Measurements from ENCODE around the gene JPT2.
"Not testable (repeated sequence)": the region's sequence is repeated elsewhere in the genome, so short reads cannot be mapped to it uniquely, and the experiment has no call there.

Gene JPT2

DNA sequence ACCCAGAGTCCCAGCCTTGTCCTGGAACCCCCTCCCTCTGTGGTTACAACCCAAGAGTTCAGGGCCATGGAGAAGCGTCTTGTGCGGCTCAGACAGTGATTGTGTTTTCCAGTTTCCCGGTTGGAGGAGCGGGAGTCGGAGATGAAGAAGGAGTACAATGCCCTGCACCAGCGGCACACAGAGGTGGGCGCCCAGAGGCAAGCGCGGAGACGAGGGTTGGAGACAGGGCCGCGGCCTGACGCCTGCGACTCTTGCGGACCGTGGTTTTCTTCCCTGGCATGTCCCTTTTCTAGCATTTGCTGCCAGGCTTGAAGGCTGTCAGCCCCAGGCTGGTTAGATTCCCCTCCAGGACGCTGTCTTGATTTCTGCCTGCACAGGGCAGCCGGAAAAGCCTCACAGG lies 50.9 kb downstream of the JPT2 start:
- Histone ChIP-seq H2BK5ac (ENCODE audit: low read length) (no peak overlapping the region), H3K36me3 (ENCODE audit: control insufficient read depth, insufficient read depth, low read length) (peaks cover 2% of the 10 kb centered on the region), H3K27ac (ENCODE audit: low read depth, low read length) (no peak overlapping the region), H3K27me3 (ENCODE audit: insufficient read depth, low read length, poor library complexity) (no peaks in the 10 kb centered on the region), H2BK15ac (replicated peaks; ENCODE audit: low read depth) (no peak overlapping the region), H3K79me2 (ENCODE audit: control insufficient read depth, insufficient read depth, low read length) (no peaks in the 10 kb centered on the region), H3K23ac (ENCODE audit: low read length) (no peak overlapping the region), H2AK5ac (ENCODE audit: low read length) (no peak overlapping the region), H3K4me2 (ENCODE audit: low read length) (no peak overlapping the region), H3K9ac (ENCODE audit: low read length) (no peak overlapping the region), H3K4me1 (ENCODE audit: control insufficient read depth, low read depth, low read length) (no peaks in the 10 kb centered on the region), H3K18ac (ENCODE audit: low read length) (no peak overlapping the region), H3K79me1 (ENCODE audit: low read length) (no peaks in the 10 kb centered on the region), H4K8ac (ENCODE audit: low read depth, low read length) (no peak overlapping the region), H3K4me3 (ENCODE audit: low read length) (no peak overlapping the region), H2BK120ac (ENCODE audit: low read depth, low read length) (no peak overlapping the region), H3K56ac (ENCODE audit: low read length) (no peak overlapping the region), H3K4ac (ENCODE audit: low read depth, low read length) (no peak overlapping the region), H4K5ac (ENCODE audit: low read length) (no peak overlapping the region)
- WGBS (ENCODE audit: extremely low coverage, insufficient coverage, low lambda C conversion rate) = no CpG with 5 or more reads among the region's 18 CpGs
- no peak for DNase-seq

DNA sequence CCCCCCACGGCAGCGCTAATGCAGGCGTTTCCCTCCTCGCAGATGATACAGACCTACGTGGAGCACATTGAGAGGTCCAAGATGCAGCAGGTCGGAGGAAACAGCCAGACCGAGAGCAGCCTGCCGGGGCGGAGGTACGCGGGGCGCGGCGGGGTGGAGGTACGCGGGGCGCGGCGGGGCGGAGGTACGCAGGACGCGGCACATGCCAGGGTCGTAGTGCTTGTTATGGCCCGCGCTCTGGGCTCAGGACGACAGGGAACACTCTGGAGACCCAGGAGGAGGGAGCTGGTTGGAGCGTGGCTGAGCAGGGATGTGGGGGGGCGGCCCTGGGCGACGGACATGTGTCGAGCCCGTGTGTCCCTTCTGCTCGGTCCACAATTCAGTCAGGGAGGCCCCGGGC lies 51.4 kb downstream of the JPT2 start:
- Histone ChIP-seq H3K23ac (ENCODE audit: low read length) (no peak overlapping the region), H4K8ac (ENCODE audit: low read depth, low read length) (no peak overlapping the region), H3K4me1 (ENCODE audit: control insufficient read depth, low read depth, low read length) (no peaks in the 10 kb centered on the region), H3K79me2 (ENCODE audit: control insufficient read depth, insufficient read depth, low read length) (no peaks in the 10 kb centered on the region), H3K27ac (ENCODE audit: low read depth, low read length) (no peak overlapping the region), H3K4ac (ENCODE audit: low read depth, low read length) (no peak overlapping the region), H2BK5ac (ENCODE audit: low read length) (no peak overlapping the region), H3K4me2 (ENCODE audit: low read length) (no peak overlapping the region), H2BK120ac (ENCODE audit: low read depth, low read length) (no peak overlapping the region), H3K27me3 (ENCODE audit: insufficient read depth, low read length, poor library complexity) (no peaks in the 10 kb centered on the region), H3K56ac (ENCODE audit: low read length) (no peak overlapping the region), H4K5ac (ENCODE audit: low read length) (no peak overlapping the region), H2BK15ac (replicated peaks; ENCODE audit: low read depth) (no peak overlapping the region), H3K18ac (ENCODE audit: low read length) (no peak overlapping the region), H3K36me3 (ENCODE audit: control insufficient read depth, insufficient read depth, low read length) (peaks cover 2% of the 10 kb centered on the region), H3K9ac (ENCODE audit: low read length) (no peak overlapping the region), H3K4me3 (ENCODE audit: low read length) (no peak overlapping the region), H2AK5ac (ENCODE audit: low read length) (no peak overlapping the region), H3K79me1 (ENCODE audit: low read length) (no peaks in the 10 kb centered on the region)
- no CpG with 5 or more reads among the region's 35 CpGs for WGBS (ENCODE audit: extremely low coverage, insufficient coverage, low lambda C conversion rate)
- no peak for DNase-seq

DNA sequence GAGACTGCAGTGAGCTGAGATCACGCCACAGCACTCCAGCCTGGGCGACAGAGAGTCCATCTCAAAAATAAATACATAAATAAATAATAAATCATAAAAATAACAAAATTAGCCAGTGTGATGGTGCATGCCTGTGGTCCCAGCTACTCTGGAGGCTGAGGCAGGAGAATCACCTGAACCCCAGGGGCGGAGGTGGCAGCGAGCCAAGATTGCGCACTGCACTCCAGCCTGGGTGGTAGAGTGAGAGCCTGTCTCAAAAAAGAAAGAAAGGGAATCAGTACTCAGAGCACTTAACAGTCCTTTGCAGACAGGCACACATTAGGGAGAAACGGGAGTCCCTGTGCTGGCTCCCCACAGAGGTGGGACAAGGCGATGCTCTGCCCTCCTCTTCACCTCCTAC lies 53.0 kb downstream of the JPT2 start:
- Histone ChIP-seq H4K8ac (ENCODE audit: low read depth, low read length) (no peak overlapping the region), H3K36me3 (ENCODE audit: control insufficient read depth, insufficient read depth, low read length) (peaks cover 1% of the 10 kb centered on the region)

DNA sequence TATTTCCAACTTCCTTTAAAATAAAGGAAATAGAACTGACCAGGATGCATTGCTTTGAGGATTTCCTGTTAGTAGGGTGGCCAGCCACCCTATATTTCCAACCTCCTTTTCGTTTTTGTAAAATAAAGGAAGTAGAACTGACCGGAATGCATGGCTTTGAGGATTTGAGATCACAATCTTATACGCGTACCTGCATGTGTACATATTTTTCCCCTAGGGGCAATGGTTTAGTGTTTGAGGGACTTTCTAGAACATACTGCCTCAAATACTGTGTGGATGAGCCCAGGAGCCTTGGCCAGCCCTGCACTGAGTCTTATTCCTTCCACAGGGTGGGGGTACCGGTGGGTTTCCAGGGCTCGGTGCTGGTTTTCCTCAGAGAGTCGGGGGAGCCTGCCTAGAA lies 53.5 kb downstream of the JPT2 start:
- H2BK120ac ChIP-seq (ENCODE audit: low read depth, low read length) = no peak overlapping the region
- no peak overlapping the region for H3K18ac ChIP-seq (ENCODE audit: low read length)
- no peak overlapping the region for H2BK15ac ChIP-seq (replicated peaks; ENCODE audit: low read depth)
- no peak overlapping the region for H2BK5ac ChIP-seq (ENCODE audit: low read length)
- no peak overlapping the region for H3K4ac ChIP-seq (ENCODE audit: low read depth, low read length)
- no peak overlapping the region for H4K5ac ChIP-seq (ENCODE audit: low read length)
- H3K27ac ChIP-seq (ENCODE audit: low read depth, low read length) = no peak overlapping the region
- H2AK5ac ChIP-seq (ENCODE audit: low read length) = no peak overlapping the region
- no peak overlapping the region for H3K4me2 ChIP-seq (ENCODE audit: low read length)
- no peak overlapping the region for H4K8ac ChIP-seq (ENCODE audit: low read depth, low read length)
- no peaks in the 10 kb centered on the region for H3K4me1 ChIP-seq (ENCODE audit: control insufficient read depth, low read depth, low read length)
- H3K4me3 ChIP-seq (ENCODE audit: low read length) = no peak overlapping the region
- no peak overlapping the region for H3K9ac ChIP-seq (ENCODE audit: low read length)
- H3K27me3 ChIP-seq (ENCODE audit: insufficient read depth, low read length, poor library complexity) = no peaks in the 10 kb centered on the region
- no peak overlapping the region for H3K56ac ChIP-seq (ENCODE audit: low read length)
- H3K23ac ChIP-seq (ENCODE audit: low read length) = no peak overlapping the region
- no CpG with 5 or more reads among the region's 7 CpGs for WGBS (ENCODE audit: extremely low coverage, insufficient coverage, low lambda C conversion rate)
- no peaks in the 10 kb centered on the region for H3K36me3 ChIP-seq (ENCODE audit: control insufficient read depth, insufficient read depth, low read length)
- no peaks in the 10 kb centered on the region for H3K79me1 ChIP-seq (ENCODE audit: low read length)
- no peak for DNase-seq
- no peaks in the 10 kb centered on the region for H3K79me2 ChIP-seq (ENCODE audit: control insufficient read depth, insufficient read depth, low read length)

More for the DNA sequence above, 53.0 kb downstream of the JPT2 start:
- H3K4me1 ChIP-seq (ENCODE audit: control insufficient read depth, low read depth, low read length) = no peaks in the 10 kb centered on the region
- H3K9ac ChIP-seq (ENCODE audit: low read length) = no peak overlapping the region
- H3K4me2 ChIP-seq (ENCODE audit: low read length) = no peak overlapping the region
- H3K27ac ChIP-seq (ENCODE audit: low read depth, low read length) = no peak overlapping the region
- no peaks in the 10 kb centered on the region for H3K79me2 ChIP-seq (ENCODE audit: control insufficient read depth, insufficient read depth, low read length)
- H2AK5ac ChIP-seq (ENCODE audit: low read length) = no peak overlapping the region
- H3K4me3 ChIP-seq (ENCODE audit: low read length) = no peak overlapping the region
- no peak overlapping the region for H3K23ac ChIP-seq (ENCODE audit: low read length)
- no peaks in the 10 kb centered on the region for H3K79me1 ChIP-seq (ENCODE audit: low read length)
- no peak overlapping the region for H3K56ac ChIP-seq (ENCODE audit: low read length)
- DNase-seq = no peak
- no peak overlapping the region for H2BK5ac ChIP-seq (ENCODE audit: low read length)
- no peak overlapping the region for H4K5ac ChIP-seq (ENCODE audit: low read length)
- no peaks in the 10 kb centered on the region for H3K27me3 ChIP-seq (ENCODE audit: insufficient read depth, low read length, poor library complexity)
- H3K4ac ChIP-seq (ENCODE audit: low read depth, low read length) = no peak overlapping the region
- H3K18ac ChIP-seq (ENCODE audit: low read length) = no peak overlapping the region
- H2BK15ac ChIP-seq (replicated peaks; ENCODE audit: low read depth) = no peak overlapping the region
- WGBS (ENCODE audit: extremely low coverage, insufficient coverage, low lambda C conversion rate) = no CpG with 5 or more reads among the region's 7 CpGs
- H2BK120ac ChIP-seq (ENCODE audit: low read depth, low read length) = no peak overlapping the region

DNA sequence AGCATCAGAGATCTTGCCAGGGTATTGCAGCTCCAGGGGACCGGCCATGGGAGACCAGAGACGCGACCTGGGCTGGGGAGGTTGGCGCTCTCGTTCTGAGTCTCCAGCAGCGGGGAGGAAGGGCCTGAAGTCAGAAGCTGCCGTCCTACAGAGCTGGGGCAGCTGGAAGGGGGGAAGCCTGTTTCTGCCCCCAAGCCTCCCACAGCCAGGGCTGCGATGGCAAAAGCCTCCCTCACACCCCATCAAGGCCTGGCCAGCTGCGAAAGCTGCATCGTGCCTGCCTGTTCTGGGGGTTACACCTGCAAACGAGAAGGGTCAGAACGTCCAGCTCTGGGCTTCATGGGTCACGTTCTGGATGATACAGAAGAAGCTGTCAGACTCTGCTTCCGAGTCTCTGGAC lies 54.0 kb downstream of the JPT2 start:
- H3K79me2 ChIP-seq (ENCODE audit: control insufficient read depth, insufficient read depth, low read length) = no peaks in the 10 kb centered on the region
- no peak overlapping the region for H3K56ac ChIP-seq (ENCODE audit: low read length)
- no peaks in the 10 kb centered on the region for H3K36me3 ChIP-seq (ENCODE audit: control insufficient read depth, insufficient read depth, low read length)
- no peak overlapping the region for H3K27ac ChIP-seq (ENCODE audit: low read depth, low read length)
- no peak overlapping the region for H3K9ac ChIP-seq (ENCODE audit: low read length)
- no peaks in the 10 kb centered on the region for H3K79me1 ChIP-seq (ENCODE audit: low read length)
- H3K4ac ChIP-seq (ENCODE audit: low read depth, low read length) = no peak overlapping the region
- no peak overlapping the region for H3K23ac ChIP-seq (ENCODE audit: low read length)
- H3K4me3 ChIP-seq (ENCODE audit: low read length) = no peak overlapping the region
- no peak overlapping the region for H2AK5ac ChIP-seq (ENCODE audit: low read length)
- no peak overlapping the region for H2BK15ac ChIP-seq (replicated peaks; ENCODE audit: low read depth)
- no peaks in the 10 kb centered on the region for H3K27me3 ChIP-seq (ENCODE audit: insufficient read depth, low read length, poor library complexity)
- no peak overlapping the region for H4K5ac ChIP-seq (ENCODE audit: low read length)
- H3K4me1 ChIP-seq (ENCODE audit: control insufficient read depth, low read depth, low read length) = no peaks in the 10 kb centered on the region
- H3K4me2 ChIP-seq (ENCODE audit: low read length) = no peak overlapping the region
- no peak overlapping the region for H2BK120ac ChIP-seq (ENCODE audit: low read depth, low read length)
- no peak overlapping the region for H2BK5ac ChIP-seq (ENCODE audit: low read length)
- H3K18ac ChIP-seq (ENCODE audit: low read length) = no peak overlapping the region
- DNase-seq = no peak
- no peak overlapping the region for H4K8ac ChIP-seq (ENCODE audit: low read depth, low read length)
- WGBS (ENCODE audit: extremely low coverage, insufficient coverage, low lambda C conversion rate) = no CpG with 5 or more reads among the region's 14 CpGs

DNA sequence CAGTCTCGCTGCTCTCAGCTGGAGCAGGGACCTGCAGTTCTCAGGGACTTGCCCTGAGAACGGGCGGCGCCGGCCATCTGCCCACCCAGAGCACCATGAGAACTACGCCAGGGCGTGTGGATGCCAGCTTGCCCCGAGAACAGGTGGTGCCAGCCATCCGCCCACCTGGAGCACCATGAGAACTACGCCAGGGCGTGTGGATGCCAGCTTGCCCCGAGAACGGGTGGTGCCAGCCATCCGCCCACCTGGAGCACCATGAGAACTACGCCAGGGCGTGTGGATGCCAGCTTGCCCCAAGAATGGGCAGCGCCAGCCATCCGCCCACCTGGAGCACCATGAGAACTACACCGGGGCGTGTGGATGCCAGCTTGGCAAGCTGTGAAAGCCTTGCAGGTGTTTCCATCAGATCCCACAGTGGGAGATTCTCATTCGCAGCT lies 54.5 kb downstream of the JPT2 start:
- H3K4me3 ChIP-seq (ENCODE audit: low read length); H3K27me3 ChIP-seq (ENCODE audit: insufficient read depth, low read length, poor library complexity); H2BK5ac ChIP-seq (ENCODE audit: low read length); H3K23ac ChIP-seq (ENCODE audit: low read length); H3K79me2 ChIP-seq (ENCODE audit: control insufficient read depth, insufficient read depth, low read length); H3K27ac ChIP-seq (ENCODE audit: low read depth, low read length); H3K36me3 ChIP-seq (ENCODE audit: control insufficient read depth, insufficient read depth, low read length); H3K4me2 ChIP-seq (ENCODE audit: low read length); H3K9ac ChIP-seq (ENCODE audit: low read length); DNase-seq; H4K5ac ChIP-seq (ENCODE audit: low read length); H2AK5ac ChIP-seq (ENCODE audit: low read length); H3K4ac ChIP-seq (ENCODE audit: low read depth, low read length); H3K79me1 ChIP-seq (ENCODE audit: low read length); H4K8ac ChIP-seq (ENCODE audit: low read depth, low read length); H3K4me1 ChIP-seq (ENCODE audit: control insufficient read depth, low read depth, low read length); H2BK15ac ChIP-seq (replicated peaks; ENCODE audit: low read depth); H2BK120ac ChIP-seq (ENCODE audit: low read depth, low read length); H3K18ac ChIP-seq (ENCODE audit: low read length); H3K56ac ChIP-seq (ENCODE audit: low read length): not testable (repeated sequence)
- no CpG with 5 or more reads among the region's 21 CpGs for WGBS (ENCODE audit: extremely low coverage, insufficient coverage, low lambda C conversion rate)

All from mesendoderm (in vitro differentiated cells).